Activated CD4-positive, alpha-beta memory T cell treated with anti-CD3 and anti-CD28 coated beads, Interleukin-2, amount 10 ng/mL, durations not matched to agents 7 days and 5 days (primary cell): ENCODE results near the gene SLC25A29. TPM values are rescaled to one million over a fixed set of nuclear protein-coding genes. Genes with fewer than 3 reads are reported as not detected.

Source experiments
- CTCF ChIA-PET: fragments of 350-600 bp; sonication (Branson Sonifier 250); formaldehyde crosslinking; loops from one replicate; lab custom pipeline; 2021; ENCODE audit warnings: antibody characterized with exemption, inconsistent platforms; lab: Charles Lee
- POLR2A ChIA-PET: fragments of 350-600 bp; sonication (Branson Sonifier 250); formaldehyde crosslinking; loops from one replicate; lab custom pipeline; 2021; ENCODE audit warnings: antibody characterized with exemption; lab: Charles Lee
- DNase-seq: peaks from one replicate; pipeline ENCODE4 v3.0.0-alpha.2; 2020
- H3K27ac Mint-ChIP-seq: one replicate; pipeline ENCODE4 v1.8.0; 2021; ENCODE audit warnings: mild to moderate bottlenecking, mixed read lengths
- H3K27me3 Mint-ChIP-seq: one replicate; pipeline ENCODE4 v1.8.0; 2021; ENCODE audit warnings: mixed read lengths
- H3K36me3 Mint-ChIP-seq: one replicate; pipeline ENCODE4 v1.8.0; 2021; ENCODE audit warnings: low read depth, mixed read lengths
- H3K4me1 Mint-ChIP-seq: one replicate; pipeline ENCODE4 v1.8.0; 2021; ENCODE audit warnings: mixed read lengths
- H3K4me3 Mint-ChIP-seq: one replicate; pipeline ENCODE4 v1.8.0; 2021; ENCODE audit warnings: mild to moderate bottlenecking, mixed read lengths
- H3K9me3 Mint-ChIP-seq: one replicate; pipeline ENCODE4 v1.8.0; 2021; ENCODE audit warnings: mixed read lengths
- total RNA-seq, 2 experiments: library from RNA; stranded (reverse); gene quantifications; one replicate each; pipeline ENCODE4 v1.2.3, GENCODE V29; 2021

Gene SLC25A29
- total RNA-seq, 2 experiments from 2014 or later, result 8.2 to 8.9 TPM

DNA sequence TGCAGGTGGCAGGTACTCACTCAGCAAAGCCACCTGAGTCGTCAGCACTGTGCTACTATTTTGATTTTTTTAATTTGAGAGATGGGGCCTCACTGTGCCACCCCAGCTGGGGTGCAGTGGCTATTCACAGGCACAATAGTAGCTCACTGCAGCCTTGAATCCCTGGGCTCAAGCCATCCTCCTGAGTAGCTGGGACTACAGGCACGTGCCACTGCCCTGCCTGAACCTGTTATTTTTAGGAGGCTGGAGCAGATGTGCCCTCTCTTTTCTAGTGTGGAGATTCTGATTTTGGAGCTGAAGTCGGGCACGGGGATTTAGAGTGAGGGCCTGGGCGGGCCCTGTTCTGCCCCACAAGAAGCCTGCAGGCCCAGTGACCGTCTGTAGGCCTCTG is 34.2 kb upstream of the SLC25A29 start:
- ChIA-PET CTCF (no interaction called here), POLR2A (interaction anchor here (1.3 kb wide), 1 partner anchor 35 kb away, joined by 5 read pairs; a partner anchor contains a TSS)
- H3K4me1 Mint-ChIP-seq, result peaks cover 51% of the 10 kb centered on the region
- H3K9me3 Mint-ChIP-seq, result no peaks in the 10 kb centered on the region
- peaks cover 80% of the 10 kb centered on the region for H3K36me3 Mint-ChIP-seq
- peak overlapping the region; percentile 38 for H3K27ac Mint-ChIP-seq
- no peak for DNase-seq
- H3K27me3 Mint-ChIP-seq, result no peaks in the 10 kb centered on the region
- H3K4me3 Mint-ChIP-seq, result no peak overlapping the region

- H3K9me3 Mint-ChIP-seq, result no peaks in the 10 kb centered on the region
- ChIA-PET CTCF (interaction anchor here (0.7 kb wide), 1 partner anchor 333 kb away, joined by 3 read pairs; no protein-coding TSS in a partner anchor), POLR2A (no interaction called here)
- peaks cover 81% of the 10 kb centered on the region for H3K36me3 Mint-ChIP-seq
- peaks cover 51% of the 10 kb centered on the region for H3K4me1 Mint-ChIP-seq
- no peak overlapping the region for H3K4me3 Mint-ChIP-seq
- DNase-seq, result no peak
- H3K27ac Mint-ChIP-seq, result peak overlapping the region; percentile 38
- H3K27me3 Mint-ChIP-seq, result no peaks in the 10 kb centered on the region
Observed at GRCh38 chr14:100339766-100340422, 33.6 kb upstream of the SLC25A29 start.

DNA sequence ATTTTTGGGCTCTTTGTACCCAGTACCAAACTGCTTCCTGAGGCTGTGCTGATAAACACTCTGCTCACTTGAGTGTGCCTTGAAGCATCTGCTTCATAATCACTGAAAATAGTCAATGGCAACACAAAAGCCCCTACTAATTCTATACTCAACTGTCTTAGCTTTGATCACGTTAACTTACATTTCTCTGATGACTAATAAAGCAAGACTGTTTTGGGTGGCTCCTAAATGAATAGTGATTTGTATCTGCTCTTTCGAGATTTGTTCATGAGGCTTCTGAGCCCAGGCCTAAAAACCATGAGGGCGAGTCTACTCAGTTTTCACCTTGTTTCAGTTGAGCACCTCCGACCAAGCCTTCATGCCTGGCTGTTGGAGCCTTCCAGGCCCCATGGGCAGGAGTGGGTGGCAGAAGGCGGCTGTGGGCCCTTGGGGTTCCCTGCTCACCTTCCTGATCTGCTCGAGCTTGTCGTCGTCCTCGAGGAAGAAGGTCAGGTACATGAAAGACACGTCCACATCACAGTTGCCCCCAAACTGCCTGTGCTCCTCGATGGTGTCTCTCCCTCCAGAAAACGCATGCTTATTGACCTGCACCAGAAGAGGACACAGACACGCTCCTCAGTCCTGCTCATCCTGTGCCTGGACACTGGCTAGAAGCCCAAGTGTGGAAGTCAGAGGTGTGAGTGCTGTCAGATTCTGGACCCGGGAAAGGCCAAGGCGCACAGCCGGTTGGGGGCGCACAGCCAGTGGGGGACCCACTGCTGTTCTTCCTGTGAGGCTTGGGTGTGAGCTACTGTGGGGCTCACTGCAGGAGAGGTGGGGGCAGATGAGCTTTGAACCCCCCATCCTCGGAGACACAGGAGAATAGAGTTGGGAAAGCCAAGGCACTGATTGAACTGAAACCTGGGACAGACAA is 30.6 kb upstream of the SLC25A29 start:
- peaks cover 75% of the 10 kb centered on the region for H3K36me3 Mint-ChIP-seq
- H3K4me3 Mint-ChIP-seq, result no peak overlapping the region
- ChIA-PET CTCF (interaction anchor here (0.6 kb wide), 1 partner anchor 286 kb away, joined by 3 read pairs; no protein-coding TSS in a partner anchor), POLR2A (interaction anchor here (1.5 kb wide), 1 partner anchor 38 kb away, joined by 4 read pairs; a partner anchor contains a TSS)
- H3K27me3 Mint-ChIP-seq, result no peaks in the 10 kb centered on the region
- H3K4me1 Mint-ChIP-seq, result peaks cover 38% of the 10 kb centered on the region
- peak overlapping the region; percentile 75 for H3K27ac Mint-ChIP-seq
- H3K9me3 Mint-ChIP-seq, result no peaks in the 10 kb centered on the region
- DNase-seq, result no peak

DNA sequence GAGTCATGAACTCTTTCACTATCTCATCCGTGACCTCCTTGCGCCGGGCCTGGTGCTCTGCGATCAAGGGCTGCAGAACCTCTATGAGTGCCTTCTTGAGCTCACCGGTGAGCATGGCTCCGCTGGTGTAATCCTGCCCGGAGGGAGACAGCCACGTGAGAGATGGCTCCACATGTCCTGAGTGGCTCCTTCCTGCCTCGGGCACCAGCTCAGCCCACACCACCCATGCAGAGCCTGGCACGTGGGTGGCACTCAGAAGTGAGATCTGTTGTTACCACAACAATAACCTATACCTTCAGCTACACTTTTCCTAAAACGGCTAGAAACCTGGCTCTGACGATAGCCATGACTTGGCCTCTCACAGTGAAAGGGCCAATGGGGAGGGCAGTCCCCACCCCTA is 28.7 kb upstream of the SLC25A29 start:
- H3K27me3 Mint-ChIP-seq, result no peaks in the 10 kb centered on the region
- no peak overlapping the region for H3K4me3 Mint-ChIP-seq
- H3K36me3 Mint-ChIP-seq, result peaks cover 60% of the 10 kb centered on the region
- POLR2A ChIA-PET, result no interaction called here
- CTCF ChIA-PET, result interaction anchor here (1.6 kb wide), 1 partner anchor 43 kb away, joined by 3 read pairs; no protein-coding TSS in a partner anchor
- H3K4me1 Mint-ChIP-seq, result peaks cover 20% of the 10 kb centered on the region
- H3K27ac Mint-ChIP-seq, result no peak overlapping the region
- no peak for DNase-seq
- H3K9me3 Mint-ChIP-seq, result no peaks in the 10 kb centered on the region

- H3K27ac Mint-ChIP-seq, result no peak overlapping the region
- peaks cover 52% of the 10 kb centered on the region for H3K36me3 Mint-ChIP-seq
- no peaks in the 10 kb centered on the region for H3K9me3 Mint-ChIP-seq
- no peaks in the 10 kb centered on the region for H3K27me3 Mint-ChIP-seq
- POLR2A ChIA-PET, result no interaction called here
- DNase-seq, result no peak
- H3K4me1 Mint-ChIP-seq, result peaks cover 14% of the 10 kb centered on the region
- CTCF ChIA-PET, result interaction anchor here (1.6 kb wide), 1 partner anchor 44 kb away, joined by 3 read pairs; no protein-coding TSS in a partner anchor
- no peak overlapping the region for H3K4me3 Mint-ChIP-seq
Observed at GRCh38 chr14:100333827-100334226, 27.6 kb upstream of the SLC25A29 start.

- CTCF ChIA-PET, result interaction anchor here (1.6 kb wide), 1 partner anchor 44 kb away, joined by 3 read pairs; no protein-coding TSS in a partner anchor
- Mint-ChIP-seq H3K4me3 (no peak overlapping the region), H3K4me1 (peaks cover 14% of the 10 kb centered on the region), H3K36me3 (peaks cover 48% of the 10 kb centered on the region), H3K9me3 (no peaks in the 10 kb centered on the region), H3K27me3 (no peaks in the 10 kb centered on the region), H3K27ac (no peak overlapping the region)
- POLR2A ChIA-PET, result no interaction called here
- DNase-seq, result no peak
Observed at GRCh38 chr14:100333311-100333710, 27.1 kb upstream of the SLC25A29 start.

GRCh38 chr14:100332797-100333196 is 26.6 kb upstream of the SLC25A29 start:
- Mint-ChIP-seq H3K9me3 (no peaks in the 10 kb centered on the region), H3K36me3 (peaks cover 43% of the 10 kb centered on the region), H3K27me3 (no peaks in the 10 kb centered on the region), H3K27ac (no peak overlapping the region), H3K4me3 (no peak overlapping the region), H3K4me1 (peaks cover 13% of the 10 kb centered on the region)
- ChIA-PET CTCF (no interaction called here), POLR2A (no interaction called here)
- DNase-seq, result no peak

DNA sequence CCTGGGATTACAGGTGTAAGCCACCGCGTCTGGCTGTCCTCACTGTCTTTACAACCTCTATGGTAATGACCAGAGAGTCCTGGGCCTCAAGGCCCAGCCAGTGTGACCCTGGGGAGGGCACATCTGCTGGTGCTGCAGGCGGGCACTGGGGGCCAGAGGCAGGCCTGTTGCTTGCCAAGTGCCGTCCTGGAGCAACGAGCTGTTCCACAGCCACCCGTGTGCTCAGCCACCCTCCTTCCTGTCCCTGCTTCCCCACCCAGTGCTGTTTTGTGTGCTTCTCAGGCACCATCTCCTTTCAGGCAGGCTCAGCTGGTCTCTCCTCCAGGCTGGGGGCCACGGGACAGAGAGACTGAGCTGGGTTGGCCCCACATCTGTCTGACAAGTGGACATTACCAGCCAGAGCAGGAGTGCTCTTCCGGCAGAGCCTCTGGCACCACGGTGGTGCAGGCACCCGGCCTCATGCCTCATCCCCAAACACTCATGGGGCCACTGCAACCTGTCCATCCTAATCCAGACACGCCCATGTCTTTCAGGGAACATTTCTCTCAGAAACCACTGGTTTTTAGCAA is 25.9 kb upstream of the SLC25A29 start:
- Mint-ChIP-seq H3K4me1 (peaks cover 9% of the 10 kb centered on the region), H3K9me3 (no peaks in the 10 kb centered on the region), H3K27me3 (no peaks in the 10 kb centered on the region), H3K27ac (no peak overlapping the region), H3K36me3 (peaks cover 36% of the 10 kb centered on the region), H3K4me3 (no peak overlapping the region)
- no peak for DNase-seq
- CTCF ChIA-PET, result no interaction called here
- POLR2A ChIA-PET, result no interaction called here

DNA sequence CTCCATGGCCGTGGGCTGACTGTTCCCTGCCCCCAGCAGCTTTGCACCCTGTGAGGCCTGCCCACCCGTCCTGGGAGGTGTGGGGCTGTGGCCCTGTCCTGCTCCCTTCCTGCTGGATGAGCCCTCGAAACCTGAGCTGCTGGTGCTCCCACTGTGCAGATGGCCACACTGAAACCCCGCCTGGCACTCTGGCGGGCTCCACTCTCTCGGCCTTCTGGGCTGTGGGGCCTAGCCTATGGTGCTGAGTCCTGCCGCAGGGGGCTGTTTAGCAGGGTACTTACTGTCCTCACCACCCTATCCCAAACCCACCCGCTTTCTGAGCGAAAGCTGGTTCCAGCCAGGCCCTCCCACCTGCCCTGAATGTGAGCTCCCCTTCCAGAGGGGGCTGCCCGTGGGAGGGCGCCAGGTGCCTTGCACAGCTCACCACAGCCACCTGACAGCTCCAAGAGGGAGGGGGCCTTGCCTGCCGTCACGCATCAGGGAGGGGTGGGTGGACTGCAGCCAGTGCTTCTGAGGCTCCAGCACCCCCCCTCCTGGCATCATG is 24.2 kb upstream of the SLC25A29 start:
- POLR2A ChIA-PET, result no interaction called here
- H3K9me3 Mint-ChIP-seq, result no peaks in the 10 kb centered on the region
- CTCF ChIA-PET, result no interaction called here
- DNase-seq, result no peak
- H3K27ac Mint-ChIP-seq, result no peak overlapping the region
- no peak overlapping the region for H3K4me3 Mint-ChIP-seq
- peaks cover 23% of the 10 kb centered on the region for H3K36me3 Mint-ChIP-seq
- H3K27me3 Mint-ChIP-seq, result no peaks in the 10 kb centered on the region
- H3K4me1 Mint-ChIP-seq, result no peaks in the 10 kb centered on the region

DNA sequence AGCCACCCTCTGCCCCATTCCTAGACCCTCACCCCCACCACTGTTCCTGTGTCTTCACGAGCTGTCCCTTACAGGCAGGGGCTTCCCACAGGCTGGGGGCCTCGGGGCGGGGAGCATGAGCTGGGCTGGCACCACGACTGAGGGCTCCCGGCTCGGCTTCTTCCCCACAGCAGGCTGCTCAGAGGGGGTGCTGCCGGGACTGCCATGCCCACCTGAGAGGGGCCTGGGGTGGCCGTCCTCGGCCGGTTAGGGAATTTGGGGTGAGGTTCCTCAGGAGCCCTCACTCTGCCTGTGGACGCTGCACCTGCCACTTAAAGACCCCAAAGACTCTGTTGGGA is 23.7 kb upstream of the SLC25A29 start:
- POLR2A ChIA-PET, result no interaction called here

DNA sequence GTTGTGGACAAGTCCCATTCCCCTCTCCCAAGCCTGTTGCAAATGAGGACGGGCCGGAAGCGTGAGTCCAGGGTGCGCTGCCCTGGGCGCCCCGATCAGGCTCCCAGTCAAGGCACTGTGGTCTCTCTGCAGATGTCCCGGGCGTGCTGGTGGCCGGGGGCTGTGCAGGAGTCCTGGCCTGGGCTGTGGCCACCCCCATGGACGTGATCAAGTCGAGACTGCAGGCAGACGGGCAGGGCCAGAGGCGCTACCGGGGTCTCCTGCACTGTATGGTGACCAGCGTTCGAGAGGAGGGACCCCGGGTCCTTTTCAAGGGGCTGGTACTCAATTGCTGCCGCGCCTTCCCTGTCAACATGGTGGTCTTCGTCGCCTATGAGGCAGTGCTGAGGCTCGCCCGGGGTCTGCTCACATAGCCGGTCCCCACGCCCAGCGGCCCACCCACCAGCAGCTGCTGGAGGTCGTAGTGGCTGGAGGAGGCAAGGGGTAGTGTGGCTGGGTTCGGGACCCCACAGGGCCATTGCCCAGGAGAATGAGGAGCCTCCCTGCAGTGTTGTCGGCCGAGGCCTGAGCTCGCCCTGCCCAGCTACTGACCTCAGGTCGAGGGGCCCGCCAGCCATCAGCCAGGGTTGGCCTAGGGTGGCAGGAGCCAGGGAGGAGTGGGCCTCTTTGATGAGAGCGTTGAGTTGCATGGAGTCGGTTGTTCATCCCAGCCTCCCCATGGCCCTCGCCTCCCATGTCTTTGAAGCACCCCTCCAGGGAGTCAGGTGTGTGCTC is 23.2 kb upstream of the SLC25A29 start:
- CTCF ChIA-PET, result no interaction called here

More for the DNA sequence above, 23.7 kb upstream of the SLC25A29 start:
- CTCF ChIA-PET, result no interaction called here
- H3K9me3 Mint-ChIP-seq, result no peaks in the 10 kb centered on the region
- no peaks in the 10 kb centered on the region for H3K27me3 Mint-ChIP-seq
- no peaks in the 10 kb centered on the region for H3K4me1 Mint-ChIP-seq
- no peak for DNase-seq
- H3K27ac Mint-ChIP-seq, result no peak overlapping the region
- no peak overlapping the region for H3K4me3 Mint-ChIP-seq
- peaks cover 22% of the 10 kb centered on the region for H3K36me3 Mint-ChIP-seq

DNA sequence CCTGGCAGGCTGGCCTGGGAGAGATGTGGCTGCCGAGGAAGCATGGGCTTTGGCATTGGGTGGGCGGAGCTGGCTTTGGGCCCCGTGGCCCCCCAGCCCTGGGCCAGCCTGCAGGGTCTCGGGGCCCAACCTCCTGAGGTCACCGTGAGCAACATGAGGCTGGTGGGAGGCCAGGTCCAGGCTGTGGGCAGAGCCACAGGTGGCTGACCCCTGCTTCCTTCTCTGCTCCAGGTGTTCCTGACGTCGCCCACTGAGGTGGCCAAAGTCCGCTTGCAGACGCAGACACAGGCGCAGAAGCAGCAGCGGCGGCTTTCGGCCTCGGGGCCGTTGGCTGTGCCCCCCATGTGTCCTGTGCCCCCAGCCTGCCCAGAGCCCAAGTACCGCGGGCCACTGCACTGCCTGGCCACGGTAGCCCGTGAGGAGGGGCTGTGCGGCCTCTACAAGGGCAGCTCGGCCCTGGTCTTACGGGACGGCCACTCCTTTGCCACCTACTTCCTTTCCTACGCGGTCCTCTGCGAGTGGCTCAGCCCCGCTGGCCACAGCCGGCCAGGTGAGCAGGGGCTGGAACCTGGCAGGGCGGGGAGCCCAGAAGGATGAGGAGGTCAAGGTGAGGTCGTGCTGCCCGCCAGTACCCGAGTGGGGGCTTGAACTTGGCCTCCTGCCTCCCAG is 22.4 kb upstream of the SLC25A29 start:
- Mint-ChIP-seq H3K4me1 (no peaks in the 10 kb centered on the region), H3K4me3 (no peak overlapping the region), H3K36me3 (peaks cover 10% of the 10 kb centered on the region), H3K9me3 (no peaks in the 10 kb centered on the region), H3K27ac (no peak overlapping the region), H3K27me3 (no peaks in the 10 kb centered on the region)
- CTCF ChIA-PET, result no interaction called here
- POLR2A ChIA-PET, result no interaction called here
- DNase-seq, result no peak

More for the DNA sequence above, 23.2 kb upstream of the SLC25A29 start:
- H3K36me3 Mint-ChIP-seq, result peaks cover 16% of the 10 kb centered on the region
- no peaks in the 10 kb centered on the region for H3K9me3 Mint-ChIP-seq
- no peak overlapping the region for H3K4me3 Mint-ChIP-seq
- no peak for DNase-seq
- no peaks in the 10 kb centered on the region for H3K27me3 Mint-ChIP-seq
- no peaks in the 10 kb centered on the region for H3K4me1 Mint-ChIP-seq
- POLR2A ChIA-PET, result no interaction called here
- H3K27ac Mint-ChIP-seq, result no peak overlapping the region
